Stimulated activated naive B cell treated with anti-CD40 and anti-IgM and Interleukin-4, amounts not matched to agents 10 μg/mL and 1 μg/mL and 100 μg/mL, for 72 hours (primary cell): ENCODE measurements around the gene GZMM.

ENCODE experiments used
- ATAC-seq, 2 donors: fragments of 150-1000 bp; cut with Tn5 transposase; replicated peaks; 2 replicates each; pipeline ENCODE4 v1.10.0; 2021; ENCODE audit warnings: moderate library complexity in 1 of 2
- DNase-seq: peaks from one replicate; pipeline ENCODE4 v3.0.0; 2021
- H3K27ac Mint-ChIP-seq: one replicate; pipeline ENCODE4 v1.8.0; 2022; ENCODE audit warnings: mild to moderate bottlenecking, mixed read lengths
- H3K27me3 Mint-ChIP-seq, 2 donors: one replicate each; pipeline ENCODE4 v1.8.0; 2022; ENCODE audit warnings: mixed read lengths in 2 of 2
- H3K36me3 Mint-ChIP-seq, 2 donors: one replicate each; pipeline ENCODE4 v1.8.0; 2022; ENCODE audit warnings: mixed read lengths in 2 of 2, mild to moderate bottlenecking in 1 of 2
- H3K4me1 Mint-ChIP-seq, 2 donors: one replicate each; pipeline ENCODE4 v1.8.0; 2022; ENCODE audit warnings: mixed read lengths in 2 of 2, mild to moderate bottlenecking in 1 of 2
- H3K4me3 Mint-ChIP-seq, 2 donors: one replicate each; pipeline ENCODE4 v1.8.0; 2022; ENCODE audit warnings: mild to moderate bottlenecking in 2 of 2, mixed read lengths in 2 of 2, moderate library complexity in 1 of 2
- H3K9me3 Mint-ChIP-seq, 2 donors: one replicate each; pipeline ENCODE4 v1.8.0; 2022; ENCODE audit warnings: mixed read lengths in 2 of 2, mild to moderate bottlenecking in 1 of 2

The GZMM gene

DNA sequence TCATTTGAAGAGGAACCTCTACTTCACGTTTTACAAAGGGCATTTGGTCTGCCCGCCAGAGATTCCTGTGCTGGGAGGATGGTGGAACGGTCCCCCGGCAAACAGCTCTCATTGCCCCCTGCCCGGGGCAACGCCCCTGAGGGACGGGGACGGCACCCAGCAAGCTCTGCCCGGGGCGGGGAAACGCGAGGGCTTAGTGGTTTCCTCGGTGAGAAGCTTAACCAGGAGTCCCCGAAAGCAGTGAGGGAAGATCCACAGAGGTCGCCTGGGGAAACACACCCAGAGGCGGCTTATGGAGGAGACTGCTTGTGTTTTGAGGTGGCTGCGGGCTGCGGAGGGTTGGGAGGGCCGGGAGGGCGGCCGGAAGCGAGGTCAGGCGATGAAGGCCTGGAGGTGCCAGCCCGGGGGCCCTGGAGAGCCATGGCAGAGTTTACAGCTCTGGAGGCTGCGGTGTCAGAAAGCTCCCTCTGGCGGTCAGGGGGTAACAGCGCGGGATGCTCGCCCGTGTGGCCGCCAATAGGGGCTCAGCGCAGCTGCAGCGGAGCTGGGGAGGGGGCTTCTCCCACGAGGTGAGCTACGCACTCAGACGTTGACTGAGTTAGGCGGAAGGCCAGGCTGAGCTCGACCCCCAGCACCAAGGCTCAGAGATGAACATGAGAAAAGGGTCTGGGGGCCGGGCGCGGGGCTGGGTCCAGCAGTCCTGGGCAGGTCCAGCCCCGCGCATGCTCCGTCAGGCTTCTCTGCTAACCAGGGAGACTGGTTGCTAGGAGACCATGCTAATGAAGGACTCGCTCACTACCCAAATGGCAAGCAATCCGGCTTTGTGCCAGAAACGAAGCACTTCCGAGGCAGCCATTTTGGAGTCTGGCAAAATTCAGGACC is 37.2 kb upstream of the GZMM start:
- peak overlapping the region; percentile 98 for H3K27ac Mint-ChIP-seq
- ATAC-seq: peak; percentile 74 to 77
- peak; percentile 95 for DNase-seq
- H3K9me3 Mint-ChIP-seq: peaks cover 0 to 3% of the 10 kb centered on the region in 2 donors
- H3K4me1 Mint-ChIP-seq: peaks cover 36 to 51% of the 10 kb centered on the region in 2 donors
- H3K36me3 Mint-ChIP-seq: peaks cover 12 to 25% of the 10 kb centered on the region in 2 donors
- peak overlapping the region; percentile 85 to 90 for H3K4me3 Mint-ChIP-seq
- H3K27me3 Mint-ChIP-seq: no peaks in the 10 kb centered on the region

GRCh38 chr19:507286-508203 is 36.3 kb upstream of the GZMM start, which contains the start of gene TPGS1:
TSS of gene TPGS1 (plus strand) at chr19:507497. CDS start at chr19:507507, 10 bp downstream.
- DNase-seq (peak; percentile 63), ATAC-seq (peak; percentile 66)
- Mint-ChIP-seq H3K27ac (peak within 1 kb of the TSS; percentile 98), H3K36me3 (peaks cover 12 to 22% of the 10 kb centered on the region in 2 donors), H3K9me3 (peaks cover 0 to under 1% of the 10 kb centered on the region in 2 donors), H3K4me3 (peak within 1 kb of the TSS; percentile 85 to 90), H3K27me3 (no peaks in the 10 kb centered on the region), H3K4me1 (peaks cover 38 to 52% of the 10 kb centered on the region in 2 donors)

DNA sequence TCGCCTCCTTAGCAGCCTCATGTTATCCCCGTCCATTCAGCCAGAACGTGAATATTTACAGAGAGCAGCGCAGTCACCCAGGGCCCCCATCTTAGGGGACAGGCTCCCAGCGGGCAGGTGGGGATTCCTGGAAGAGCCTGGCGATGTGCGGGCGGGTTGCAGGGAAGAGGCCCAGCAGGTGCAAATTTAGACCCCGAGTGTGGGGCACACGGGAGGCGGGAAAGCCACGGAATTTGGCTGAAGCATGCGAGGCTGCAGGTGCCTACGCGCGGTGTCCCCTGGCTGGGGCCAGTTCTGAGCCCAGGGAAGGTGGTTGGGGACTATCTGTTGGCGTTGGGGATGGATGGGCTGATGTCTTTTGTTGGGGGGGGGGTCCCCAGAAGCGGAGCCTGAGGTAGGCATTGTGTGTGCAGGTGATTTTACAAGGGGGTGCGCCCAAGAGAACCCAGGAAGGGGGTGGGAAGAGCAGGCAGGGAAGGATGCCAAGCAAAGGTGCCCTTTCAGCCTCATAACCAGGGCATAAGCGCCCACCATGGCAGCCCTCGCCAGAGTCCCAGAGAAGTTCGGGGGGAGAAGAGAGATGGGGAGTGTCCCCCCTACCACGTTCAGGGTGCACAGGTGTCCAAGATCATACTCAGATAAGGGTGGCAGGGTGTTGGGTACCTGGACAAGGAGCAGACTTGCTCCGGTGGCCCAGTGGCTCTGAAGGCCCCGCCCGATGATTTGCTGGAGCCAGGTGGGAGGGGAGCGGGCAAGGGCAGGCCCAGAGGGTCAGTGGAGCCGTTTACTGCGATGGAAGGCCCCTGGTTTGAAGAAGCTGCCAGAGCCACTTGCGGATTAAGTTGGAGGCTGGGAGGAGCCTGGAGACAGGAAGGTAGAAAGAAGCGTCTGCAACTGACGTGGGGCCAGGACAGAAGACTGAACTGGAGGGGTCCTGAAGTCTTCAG is 35.4 kb upstream of the GZMM start:
- Mint-ChIP-seq H3K4me3 (peak overlapping the region; percentile 85 to 90), H3K27me3 (no peaks in the 10 kb centered on the region), H3K4me1 (peaks cover 36 to 46% of the 10 kb centered on the region in 2 donors), H3K27ac (peak overlapping the region; percentile 98), H3K9me3 (no peaks in the 10 kb centered on the region), H3K36me3 (peaks cover 12 to 21% of the 10 kb centered on the region in 2 donors)
- DNase-seq: no peak
- ATAC-seq: no peak

GRCh38 chr19:510606-511100 is 33.2 kb upstream of the GZMM start:
- peaks cover 35 to 41% of the 10 kb centered on the region in 2 donors for H3K4me1 Mint-ChIP-seq
- peaks cover 12 to 27% of the 10 kb centered on the region in 2 donors for H3K36me3 Mint-ChIP-seq
- no peaks in the 10 kb centered on the region for H3K27me3 Mint-ChIP-seq
- H3K9me3 Mint-ChIP-seq: no peaks in the 10 kb centered on the region
- H3K27ac Mint-ChIP-seq: peak overlapping the region; percentile 97
- DNase-seq (peak; percentile 91), ATAC-seq (peak; percentile 47 to 51)
- peak overlapping the region; percentile 79 to 93 for H3K4me3 Mint-ChIP-seq

GRCh38 chr19:511101-511851 is 32.6 kb upstream of the GZMM start:
- peak overlapping the region; percentile 79 to 93 for H3K4me3 Mint-ChIP-seq
- H3K36me3 Mint-ChIP-seq: peaks cover 12 to 27% of the 10 kb centered on the region in 2 donors
- peak overlapping the region; percentile 97 for H3K27ac Mint-ChIP-seq
- no peaks in the 10 kb centered on the region for H3K27me3 Mint-ChIP-seq
- DNase-seq (peak; percentile 71), ATAC-seq (peak; percentile 29 to 34)
- no peaks in the 10 kb centered on the region for H3K9me3 Mint-ChIP-seq
- peaks cover 35 to 38% of the 10 kb centered on the region in 2 donors for H3K4me1 Mint-ChIP-seq

- DNase-seq (no peak), ATAC-seq (no peak)
- Mint-ChIP-seq H3K36me3 (peaks cover 12 to 27% of the 10 kb centered on the region in 2 donors), H3K9me3 (no peaks in the 10 kb centered on the region), H3K27me3 (no peaks in the 10 kb centered on the region), H3K4me3 (no peak overlapping the region), H3K27ac (peak overlapping the region; percentile 62), H3K4me1 (peaks cover 38 to 39% of the 10 kb centered on the region in 2 donors)
Measured at GRCh38 chr19:512547-513365, 31.1 kb upstream of the GZMM start.

- H3K36me3 Mint-ChIP-seq: peaks cover 10 to 20% of the 10 kb centered on the region in 2 donors
- H3K27ac Mint-ChIP-seq: no peak overlapping the region
- ATAC-seq: no peak
- no peak for DNase-seq
- H3K4me3 Mint-ChIP-seq: no peak overlapping the region
- peaks cover 30 to 31% of the 10 kb centered on the region in 2 donors for H3K4me1 Mint-ChIP-seq
- no peaks in the 10 kb centered on the region for H3K9me3 Mint-ChIP-seq
- H3K27me3 Mint-ChIP-seq: no peaks in the 10 kb centered on the region
Measured at GRCh38 chr19:513368-514165, 30.3 kb upstream of the GZMM start.

- ATAC-seq (no peak), DNase-seq (no peak)
- Mint-ChIP-seq H3K27ac (no peak overlapping the region), H3K36me3 (peaks cover 6 to 14% of the 10 kb centered on the region in 2 donors), H3K27me3 (no peaks in the 10 kb centered on the region), H3K9me3 (no peaks in the 10 kb centered on the region), H3K4me3 (no peak overlapping the region), H3K4me1 (peaks cover 25% of the 10 kb centered on the region in 2 donors)
Measured at GRCh38 chr19:514166-514663, 29.6 kb upstream of the GZMM start.

GRCh38 chr19:517721-518597 is 25.9 kb upstream of the GZMM start:
- Mint-ChIP-seq H3K4me3 (no peak overlapping the region), H3K27ac (no peak overlapping the region), H3K4me1 (peaks cover 5 to 6% of the 10 kb centered on the region in 2 donors), H3K36me3 (peaks cover 3 to 15% of the 10 kb centered on the region in 2 donors), H3K9me3 (peaks cover 0 to 2% of the 10 kb centered on the region in 2 donors), H3K27me3 (peaks cover 0 to 5% of the 10 kb centered on the region in 2 donors)
- DNase-seq (no peak), ATAC-seq (no peak)

DNA sequence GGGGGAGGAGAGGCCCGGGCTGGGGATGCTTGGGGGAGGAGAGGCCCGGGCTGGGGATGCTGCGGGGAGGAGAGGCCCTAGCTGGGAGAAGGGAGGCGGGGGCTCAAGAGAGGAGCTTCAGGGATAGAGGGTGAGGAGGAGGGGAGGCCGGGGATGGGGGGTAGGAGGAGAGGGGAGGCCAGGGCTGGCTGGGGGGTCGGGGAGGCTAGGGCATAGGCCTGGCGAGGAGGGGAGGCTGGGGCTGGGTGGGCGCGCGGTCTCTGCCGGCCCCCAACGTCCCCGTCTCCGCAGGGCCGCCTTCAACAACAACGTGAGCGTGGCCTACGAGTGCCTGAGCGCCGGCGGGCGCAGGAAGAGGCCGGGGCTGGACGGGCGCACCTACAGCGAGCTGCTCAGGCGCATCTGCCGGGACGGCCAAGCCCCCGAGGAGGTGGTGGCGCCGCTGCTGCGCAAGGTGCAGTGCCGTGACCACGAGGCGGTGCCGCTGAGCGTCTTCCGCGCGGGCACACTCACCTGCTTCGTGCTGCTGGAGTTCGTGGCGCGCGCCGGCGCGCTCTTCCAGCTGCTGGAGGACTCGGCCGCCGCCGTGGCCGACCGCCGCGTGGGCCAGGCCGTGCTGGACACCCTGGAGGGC is 25.1 kb upstream of the GZMM start:
- ATAC-seq (peak; percentile 59 to 69), DNase-seq (no peak)
- no peak overlapping the region for H3K27ac Mint-ChIP-seq
- H3K4me3 Mint-ChIP-seq: no peak overlapping the region
- peaks cover 0 to 5% of the 10 kb centered on the region in 2 donors for H3K27me3 Mint-ChIP-seq
- H3K4me1 Mint-ChIP-seq: peaks cover 5 to 6% of the 10 kb centered on the region in 2 donors
- peaks cover 0 to 2% of the 10 kb centered on the region in 2 donors for H3K9me3 Mint-ChIP-seq
- peaks cover 3 to 15% of the 10 kb centered on the region in 2 donors for H3K36me3 Mint-ChIP-seq
